Right kidney (tissue), 1 donor: ENCODE data around the gene RNF223.

Experiments
- DNase-seq: peaks from one replicate; pipeline ENCODE4 v3.0.0-alpha.2; 2016

Gene RNF223

DNA sequence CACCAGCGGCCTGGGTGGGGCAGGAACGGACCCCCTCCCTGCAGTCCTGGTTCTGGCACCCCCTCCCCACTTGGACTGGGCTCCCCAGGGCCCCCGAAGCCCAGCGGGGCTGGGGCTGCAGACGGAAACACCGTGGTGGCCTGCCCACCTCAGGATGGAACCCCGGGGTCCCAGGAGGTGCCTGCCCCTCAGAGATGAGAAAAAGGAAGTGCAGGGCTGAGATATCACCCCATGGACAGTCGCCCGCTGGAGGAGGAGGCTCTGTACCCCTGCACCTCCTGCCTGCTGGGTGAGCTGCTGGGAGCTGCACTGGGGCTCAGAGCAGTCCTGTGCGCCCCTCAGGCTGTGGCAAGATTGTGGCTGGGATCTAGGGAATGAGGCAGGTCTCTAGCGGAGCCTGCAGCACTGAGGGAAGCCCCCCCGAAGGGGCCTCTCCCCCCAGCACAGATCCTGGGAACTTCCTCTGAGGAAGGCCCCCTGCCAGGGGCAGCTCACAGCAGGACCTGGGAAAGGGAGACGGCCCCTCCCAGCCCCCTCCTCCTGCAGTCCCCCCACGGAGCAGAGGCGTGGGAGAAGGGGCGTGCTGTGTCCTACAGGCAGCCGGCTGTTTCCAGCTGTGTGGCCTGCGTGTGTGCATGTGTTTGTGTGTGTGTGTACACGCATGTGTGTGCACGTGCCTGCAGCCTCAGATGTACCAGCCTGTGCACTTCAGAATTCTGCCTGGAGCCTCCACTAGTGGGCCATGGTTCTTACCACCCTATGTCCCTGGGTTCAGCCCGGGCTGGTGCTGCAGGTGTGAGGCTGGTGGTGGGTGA lies 47.3 kb downstream of the RNF223 start:
- peak; percentile 56 for DNase-seq

DNA sequence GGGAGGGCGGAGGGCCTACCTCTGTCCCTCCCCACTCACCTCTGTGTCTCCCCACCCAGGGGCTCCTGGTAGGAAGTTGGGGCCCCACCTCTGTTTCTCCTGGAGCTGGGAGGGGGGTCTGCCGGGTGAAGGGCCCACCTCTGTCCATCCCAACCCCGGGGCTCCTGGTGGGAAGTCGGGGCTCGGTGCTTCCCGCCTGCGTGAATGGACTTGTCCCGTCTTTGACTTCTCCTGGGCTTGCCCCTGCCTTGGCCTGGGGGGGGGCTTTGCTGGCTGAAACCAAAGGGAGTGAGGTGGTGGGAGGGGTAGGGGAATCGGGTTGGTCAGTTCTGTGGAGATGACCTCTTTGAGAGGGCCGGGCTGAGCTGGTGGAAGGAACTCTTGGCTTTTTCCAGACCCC lies 48.4 kb downstream of the RNF223 start:
- DNase-seq: no peak

DNA sequence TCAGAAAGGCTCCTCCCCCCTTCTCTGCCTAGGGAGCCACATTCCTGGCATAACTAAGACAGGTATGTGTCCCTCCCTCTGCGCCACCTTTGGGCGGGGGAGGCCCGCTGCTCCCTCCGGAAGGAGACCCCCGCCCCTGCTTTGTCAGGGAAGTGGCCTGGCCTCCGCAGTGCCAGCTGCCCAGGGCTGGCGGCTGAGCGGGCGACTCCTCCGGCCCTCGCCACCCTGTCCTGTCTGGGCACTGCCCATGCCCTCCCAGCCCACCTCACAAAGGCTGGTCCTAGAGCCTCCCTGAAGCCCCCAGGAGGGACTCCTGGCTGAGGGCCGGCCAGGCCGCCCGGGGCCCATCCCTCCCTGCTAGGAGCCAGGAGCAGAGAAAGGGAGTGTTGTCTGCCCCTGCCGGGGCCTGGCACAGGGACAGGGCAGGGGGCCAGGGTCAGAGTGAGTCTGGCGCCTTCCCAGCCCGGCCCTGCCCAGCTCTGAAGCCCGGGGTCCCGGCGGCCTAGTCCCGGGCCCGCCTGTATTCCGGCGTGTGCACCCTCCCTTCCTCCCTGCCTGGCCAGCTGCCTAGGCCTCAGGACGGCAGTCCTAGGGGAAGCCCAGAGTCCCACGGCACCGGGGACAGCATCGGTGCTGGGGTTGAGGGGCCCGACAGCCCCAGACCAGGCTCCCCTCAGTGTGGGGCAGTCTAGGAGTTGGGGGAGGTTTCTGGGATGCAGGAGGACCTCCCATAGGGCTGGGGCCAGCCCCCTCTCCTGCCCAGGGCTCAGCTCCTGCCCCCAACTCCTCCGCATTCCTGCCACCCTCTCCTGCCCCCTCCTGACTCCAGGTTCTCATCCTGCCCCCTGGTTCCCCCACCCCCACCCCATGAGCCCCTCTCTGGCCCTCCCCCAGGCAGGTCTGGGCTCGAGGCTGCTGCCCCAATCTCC lies 49.1 kb downstream of the RNF223 start:
- DNase-seq: peak; percentile 59

DNA sequence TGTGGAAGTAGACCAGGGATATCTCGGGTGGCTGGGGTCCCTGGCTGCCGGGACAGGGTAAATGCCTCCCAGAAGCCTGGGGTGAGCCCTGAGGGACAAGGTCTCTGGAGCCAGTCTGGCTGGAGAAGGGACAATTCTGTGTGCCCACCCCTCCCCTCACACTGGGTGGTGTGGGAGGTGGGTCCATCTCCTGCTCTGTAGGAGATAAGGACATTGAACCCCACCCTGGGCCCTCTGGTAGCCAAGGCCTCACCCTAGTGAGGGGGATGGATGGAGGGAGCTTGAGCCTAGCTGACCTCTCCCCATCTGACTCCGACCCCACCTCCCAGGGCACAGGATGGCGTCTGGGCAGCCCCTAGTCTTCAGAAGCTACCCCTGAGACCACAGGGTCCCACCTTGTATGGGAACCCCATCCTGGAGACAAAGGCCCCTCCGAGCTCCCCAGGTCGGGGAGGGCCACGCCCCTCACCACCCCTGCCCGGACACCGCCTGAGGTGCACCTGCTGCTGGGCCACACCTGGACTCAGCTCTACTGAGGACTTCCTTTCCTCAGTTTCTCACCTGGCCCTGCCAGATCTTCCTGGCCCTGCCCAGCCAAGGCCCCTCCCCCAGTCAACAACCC lies 49.8 kb downstream of the RNF223 start:
- DNase-seq: no peak

DNA sequence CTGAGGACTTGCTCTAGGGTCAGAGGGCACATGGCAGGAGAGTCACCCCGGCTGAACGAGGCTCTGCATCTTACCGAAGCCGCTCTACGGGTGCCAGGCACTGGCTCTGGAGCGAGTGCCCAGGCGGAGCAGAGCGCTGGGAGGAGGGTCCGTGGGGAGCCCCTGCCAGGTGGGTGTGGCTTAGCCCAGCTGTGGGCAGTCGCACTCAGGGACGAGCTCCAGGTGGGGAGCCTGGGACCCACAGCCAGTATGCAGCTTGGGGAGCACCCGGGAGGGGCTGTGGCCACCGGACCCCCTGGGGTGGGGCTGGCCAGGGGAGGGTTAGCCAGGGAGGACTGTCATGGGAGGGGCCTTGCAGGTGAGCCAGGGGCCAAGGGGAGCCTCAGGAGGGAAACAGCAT lies 50.4 kb downstream of the RNF223 start:
- no peak for DNase-seq

DNA sequence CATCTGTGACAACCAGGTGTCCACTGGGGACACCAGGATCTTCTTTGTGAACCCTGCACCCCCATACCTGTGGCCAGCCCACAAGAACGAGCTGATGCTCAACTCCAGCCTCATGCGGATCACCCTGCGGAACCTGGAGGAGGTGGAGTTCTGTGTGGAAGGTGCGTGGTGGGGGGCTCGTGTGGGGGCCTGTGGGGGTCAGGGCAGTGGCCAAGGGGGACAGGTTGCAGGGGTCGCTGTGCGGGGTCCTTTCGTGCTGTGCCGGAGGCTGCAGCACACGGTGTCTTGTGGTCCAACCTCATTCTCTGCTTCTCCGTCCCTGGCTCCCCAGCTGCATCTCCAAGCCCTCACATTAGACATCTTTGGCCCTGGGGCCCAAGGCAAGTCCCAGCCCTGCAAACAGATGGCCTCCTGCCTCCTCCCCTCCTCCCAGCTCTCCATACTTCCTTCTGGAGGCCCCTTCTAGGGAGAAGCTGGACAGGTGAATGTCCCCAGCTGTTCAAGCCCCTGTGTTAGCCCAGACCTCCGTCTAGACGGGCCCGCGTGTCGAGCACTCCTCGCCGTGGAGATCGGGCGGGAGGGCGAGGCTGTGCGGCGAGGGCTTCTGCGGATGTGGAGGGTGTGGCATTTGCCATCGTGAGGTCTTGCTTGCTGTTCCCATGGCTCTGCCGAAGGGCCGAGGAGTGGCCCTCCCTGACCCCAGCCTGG lies 51.6 kb downstream of the RNF223 start:
- DNase-seq: peak; percentile 45

DNA sequence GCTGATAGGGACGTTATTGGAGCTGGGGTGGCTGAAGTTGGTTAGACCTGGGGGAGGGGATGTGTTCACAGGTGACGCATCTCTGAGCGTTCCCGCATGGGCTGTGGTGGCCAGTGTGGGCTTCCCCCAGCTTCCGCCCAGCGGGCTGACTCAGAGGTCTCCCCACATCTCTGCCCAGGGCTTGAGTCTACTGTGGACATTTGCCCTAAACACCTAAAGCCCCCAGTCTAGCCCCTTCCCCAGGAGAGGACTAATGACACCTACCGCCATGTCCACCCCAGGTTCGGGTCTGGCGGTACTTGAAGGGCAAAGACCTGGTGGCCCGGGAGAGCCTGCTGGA lies 52.2 kb downstream of the RNF223 start:
- no peak for DNase-seq

DNA sequence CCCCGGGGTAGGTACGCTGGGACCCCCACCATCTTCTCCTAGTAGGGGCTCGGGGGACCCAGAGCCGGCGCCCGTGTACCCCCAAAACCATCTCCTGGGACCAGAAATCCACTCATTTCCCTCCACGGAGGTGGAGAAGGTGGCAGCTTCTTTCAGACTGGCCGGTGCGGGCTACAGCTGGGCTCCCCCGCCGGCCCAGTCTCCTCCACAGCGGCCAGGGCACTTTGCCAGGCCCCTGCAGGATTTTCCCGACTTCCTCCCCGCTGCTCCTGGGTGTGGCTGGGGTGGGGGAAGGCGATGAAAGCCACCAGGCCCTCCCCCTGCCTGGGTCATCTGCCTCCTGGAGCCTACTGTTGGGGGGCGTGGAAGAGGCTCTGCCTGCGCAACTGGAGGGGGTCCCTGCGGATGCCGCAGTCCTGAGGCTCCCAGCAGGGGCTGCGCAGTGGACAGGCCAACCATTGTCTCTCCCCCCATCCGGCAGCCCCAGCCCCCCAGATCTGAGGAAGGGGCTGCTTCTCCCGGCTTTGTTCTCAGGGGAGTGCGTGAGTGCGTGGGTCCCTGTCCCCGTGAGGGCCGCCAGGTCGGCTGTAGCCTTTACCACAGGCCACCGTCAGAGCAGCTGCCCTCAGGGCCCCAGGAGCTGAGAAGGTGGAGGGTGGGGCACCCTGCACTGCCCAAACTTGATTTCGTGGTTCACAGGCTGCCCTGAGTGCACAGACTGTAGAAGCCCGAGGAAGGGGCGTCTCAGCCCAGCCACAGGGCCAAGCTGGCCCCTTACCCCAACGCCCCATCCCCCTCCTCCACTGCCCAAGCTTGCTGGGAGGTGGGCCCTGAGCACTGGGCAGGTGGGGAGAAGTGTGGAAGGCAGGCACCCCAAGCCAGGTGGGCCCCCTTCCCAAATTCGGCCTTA lies 52.8 kb downstream of the RNF223 start:
- peak; percentile 64 for DNase-seq
